ENCODE measurements around the gene PRKAR1B. TPM values are rescaled to one million over a fixed set of nuclear protein-coding genes. Genes with fewer than 3 reads are reported as not detected.

PRKAR1B gene
- total RNA-seq, 1 experiment from 2014 or later, result 27.2 TPM

- no peak for DNase-seq (ENCODE audit: low spot score)
- no peak for TF ChIP-seq CTCF (conservative IDR thresholded peaks at IDR 0.05; ENCODE audit: low read depth, low read length)
- TF ChIP-seq EZH2 (IDR thresholded peaks at IDR 0.05; ENCODE audit: borderline replicate concordance, low read depth, low read length, poor library complexity, severe bottlenecking), result no peak
- no peaks in the 10 kb centered on the region for H3K4me1 ChIP-seq (ENCODE audit: insufficient read depth, low read length, poor library complexity, severe bottlenecking)
- H3K36me3 ChIP-seq (ENCODE audit: insufficient read depth, low read length, poor library complexity, severe bottlenecking), result no peaks in the 10 kb centered on the region
- no peaks in the 10 kb centered on the region for H3K27me3 ChIP-seq (replicated peaks; ENCODE audit: insufficient read depth, low read depth, low read length, poor library complexity)
- no peak overlapping the region for H3K27ac ChIP-seq (ENCODE audit: low read depth, low read length, poor library complexity, severe bottlenecking)
- BruUV-seq (replicated peaks), result no TSS peak
- H3K9me3 ChIP-seq (ENCODE audit: low read depth, low read length, poor library complexity, severe bottlenecking), result no peaks in the 10 kb centered on the region
- no peak overlapping the region for H3K4me3 ChIP-seq (ENCODE audit: low read depth, low read length, poor library complexity, severe bottlenecking)
- ChIA-PET POLR2A (ENCODE audit: low non-redundant PET) (no interaction called here), CTCF (no interaction called here)
- intact Hi-C loops (cut with micrococcal nuclease; ENCODE audit: unreplicated experiment), result no loop called here
These were observed 140.6 kb downstream of the PRKAR1B start for GRCh38 chr7:586494-586893.

GRCh38 chr7:585873-586272 is 141.2 kb downstream of the PRKAR1B start:
- Histone ChIP-seq H3K4me3 (ENCODE audit: low read depth, low read length, poor library complexity, severe bottlenecking) (no peak overlapping the region), H3K27me3 (replicated peaks; ENCODE audit: insufficient read depth, low read depth, low read length, poor library complexity) (no peaks in the 10 kb centered on the region), H3K36me3 (ENCODE audit: insufficient read depth, low read length, poor library complexity, severe bottlenecking) (no peaks in the 10 kb centered on the region), H3K9me3 (ENCODE audit: low read depth, low read length, poor library complexity, severe bottlenecking) (no peaks in the 10 kb centered on the region), H3K27ac (ENCODE audit: low read depth, low read length, poor library complexity, severe bottlenecking) (no peak overlapping the region), H3K4me1 (ENCODE audit: insufficient read depth, low read length, poor library complexity, severe bottlenecking) (no peaks in the 10 kb centered on the region)
- DNase-seq (ENCODE audit: low spot score), result no peak
- intact Hi-C loops (cut with micrococcal nuclease; ENCODE audit: unreplicated experiment), result no loop called here
- BruUV-seq (replicated peaks), result no TSS peak
- POLR2A ChIA-PET (ENCODE audit: low non-redundant PET), result no interaction called here
- TF ChIP-seq EZH2 (IDR thresholded peaks at IDR 0.05; ENCODE audit: borderline replicate concordance, low read depth, low read length, poor library complexity, severe bottlenecking), result no peak
- no peak for TF ChIP-seq CTCF (conservative IDR thresholded peaks at IDR 0.05; ENCODE audit: low read depth, low read length)
- CTCF ChIA-PET, result no interaction called here

GRCh38 chr7:585229-585711 is 141.8 kb downstream of the PRKAR1B start:
- Histone ChIP-seq H3K27ac (ENCODE audit: low read depth, low read length, poor library complexity, severe bottlenecking) (no peak overlapping the region), H3K9me3 (ENCODE audit: low read depth, low read length, poor library complexity, severe bottlenecking) (no peaks in the 10 kb centered on the region), H3K27me3 (replicated peaks; ENCODE audit: insufficient read depth, low read depth, low read length, poor library complexity) (no peaks in the 10 kb centered on the region), H3K36me3 (ENCODE audit: insufficient read depth, low read length, poor library complexity, severe bottlenecking) (no peaks in the 10 kb centered on the region), H3K4me3 (ENCODE audit: low read depth, low read length, poor library complexity, severe bottlenecking) (no peak overlapping the region), H3K4me1 (ENCODE audit: insufficient read depth, low read length, poor library complexity, severe bottlenecking) (no peaks in the 10 kb centered on the region)
- BruUV-seq (replicated peaks), result no TSS peak
- CTCF ChIA-PET, result no interaction called here
- intact Hi-C loops (cut with micrococcal nuclease; ENCODE audit: unreplicated experiment), result no loop called here
- POLR2A ChIA-PET (ENCODE audit: low non-redundant PET), result no interaction called here
- TF ChIP-seq CTCF (conservative IDR thresholded peaks at IDR 0.05; ENCODE audit: low read depth, low read length) (no peak), EZH2 (IDR thresholded peaks at IDR 0.05; ENCODE audit: borderline replicate concordance, low read depth, low read length, poor library complexity, severe bottlenecking) (no peak)
- no peak for DNase-seq (ENCODE audit: low spot score)

Measured in A673 (cell line).